ENCODE data around the gene ENPEP. TPM values are rescaled to one million over a fixed set of nuclear protein-coding genes. Genes with fewer than 3 reads are reported as not detected.

The ENPEP gene
- total RNA-seq, 1 experiment from 2014 or later, result 5.6 TPM

DNA sequence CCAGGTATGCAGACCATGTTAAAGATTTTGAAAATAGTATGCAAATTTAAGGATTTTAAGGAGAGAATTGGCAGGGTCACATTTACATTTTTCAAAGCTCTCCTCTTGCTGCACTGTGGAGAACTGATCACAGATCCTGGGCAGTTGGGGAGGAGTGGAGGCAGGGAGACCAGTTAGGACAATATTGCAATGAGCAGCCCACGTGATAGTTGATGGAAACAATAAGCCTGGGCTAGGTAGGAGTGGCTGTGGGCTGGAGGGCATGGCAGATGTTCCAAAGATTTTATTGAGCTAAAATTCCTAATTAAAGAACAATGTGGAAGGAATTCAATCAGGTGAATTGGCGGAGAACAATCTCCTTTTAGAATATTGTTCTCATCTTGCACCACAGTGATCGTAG lies 50.6 kb downstream of the ENPEP start:
- H3K36me3 Mint-ChIP-seq (ENCODE audit: insufficient read depth, unreplicated experiment), result no peaks in the 10 kb centered on the region
- H3K4me1 Mint-ChIP-seq (ENCODE audit: low read depth, unreplicated experiment), result no peaks in the 10 kb centered on the region
- no peaks in the 10 kb centered on the region for H3K27me3 Mint-ChIP-seq (ENCODE audit: insufficient read depth, unreplicated experiment)
- ChIA-PET POLR2A (no interaction called here), CTCF (no interaction called here)
- no peak for DNase-seq
- BruUV-seq (replicated peaks), result no TSS peak
- no peak overlapping the region for H3K4me3 Mint-ChIP-seq (ENCODE audit: unreplicated experiment)
- TF ChIP-seq, protein P1, sequence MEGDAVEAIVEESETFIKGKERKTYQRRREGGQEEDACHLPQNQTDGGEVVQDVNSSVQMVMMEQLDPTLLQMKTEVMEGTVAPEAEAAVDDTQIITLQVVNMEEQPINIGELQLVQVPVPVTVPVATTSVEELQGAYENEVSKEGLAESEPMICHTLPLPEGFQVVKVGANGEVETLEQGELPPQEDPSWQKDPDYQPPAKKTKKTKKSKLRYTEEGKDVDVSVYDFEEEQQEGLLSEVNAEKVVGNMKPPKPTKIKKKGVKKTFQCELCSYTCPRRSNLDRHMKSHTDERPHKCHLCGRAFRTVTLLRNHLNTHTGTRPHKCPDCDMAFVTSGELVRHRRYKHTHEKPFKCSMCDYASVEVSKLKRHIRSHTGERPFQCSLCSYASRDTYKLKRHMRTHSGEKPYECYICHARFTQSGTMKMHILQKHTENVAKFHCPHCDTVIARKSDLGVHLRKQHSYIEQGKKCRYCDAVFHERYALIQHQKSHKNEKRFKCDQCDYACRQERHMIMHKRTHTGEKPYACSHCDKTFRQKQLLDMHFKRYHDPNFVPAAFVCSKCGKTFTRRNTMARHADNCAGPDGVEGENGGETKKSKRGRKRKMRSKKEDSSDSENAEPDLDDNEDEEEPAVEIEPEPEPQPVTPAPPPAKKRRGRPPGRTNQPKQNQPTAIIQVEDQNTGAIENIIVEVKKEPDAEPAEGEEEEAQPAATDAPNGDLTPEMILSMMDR (IDR thresholded peaks at IDR 0.05; ENCODE audit: insufficient read depth in 1 of 2, low read depth in 1 of 2, low read length in 1 of 2, severe bottlenecking in 1 of 2, unreplicated experiment in 1 of 2), result no peak
- H3K9me3 Mint-ChIP-seq (ENCODE audit: unreplicated experiment), result no peaks in the 10 kb centered on the region
- H3K27ac Mint-ChIP-seq (ENCODE audit: unreplicated experiment), result no peak overlapping the region
- Histone ChIP-seq H3K4me3 (ENCODE audit: low read depth, low read length) (no peak overlapping the region), H3K36me3 (ENCODE audit: control insufficient read depth, insufficient read depth, low read length) (no peaks in the 10 kb centered on the region), H3K4me1 (no peaks in the 10 kb centered on the region), H3K9me3 (no peaks in the 10 kb centered on the region), H3K27me3 (replicated peaks; ENCODE audit: control insufficient read depth, insufficient read depth, low read length) (no peaks in the 10 kb centered on the region)
- intact Hi-C loops (cut with micrococcal nuclease; ENCODE audit: unreplicated experiment), result no loop called here

DNA sequence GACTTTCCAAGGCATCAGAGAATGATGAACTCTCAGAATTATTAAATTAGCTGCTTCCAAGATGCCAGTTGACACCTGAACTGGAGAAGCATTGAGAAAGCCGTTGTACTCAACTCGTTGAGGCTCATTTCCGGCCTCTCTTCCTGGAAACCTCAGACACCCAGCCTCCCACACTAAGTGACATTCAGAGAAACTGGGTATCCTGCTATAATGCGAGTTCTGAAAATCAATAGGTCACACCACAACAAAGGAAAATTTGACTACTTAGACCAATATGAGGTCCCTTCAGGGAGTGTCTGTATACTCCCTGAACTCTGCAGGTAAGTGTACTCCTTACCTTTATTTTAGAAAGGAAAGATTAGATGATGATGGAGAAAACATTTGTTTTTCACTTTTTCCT lies 51.2 kb downstream of the ENPEP start:
- intact Hi-C loops (cut with micrococcal nuclease; ENCODE audit: unreplicated experiment), result no loop called here
- CTCF ChIA-PET, result no interaction called here
- TF ChIP-seq, protein P1 (IDR thresholded peaks at IDR 0.05; ENCODE audit: insufficient read depth in 1 of 2, low read depth in 1 of 2, low read length in 1 of 2, severe bottlenecking in 1 of 2, unreplicated experiment in 1 of 2), result no peak
- H3K9me3 Mint-ChIP-seq (ENCODE audit: unreplicated experiment), result no peaks in the 10 kb centered on the region
- Histone ChIP-seq H3K27me3 (replicated peaks; ENCODE audit: control insufficient read depth, insufficient read depth, low read length) (no peaks in the 10 kb centered on the region), H3K4me1 (no peaks in the 10 kb centered on the region), H3K9me3 (no peaks in the 10 kb centered on the region), H3K36me3 (ENCODE audit: control insufficient read depth, insufficient read depth, low read length) (no peaks in the 10 kb centered on the region), H3K4me3 (ENCODE audit: low read depth, low read length) (no peak overlapping the region)
- no peaks in the 10 kb centered on the region for H3K36me3 Mint-ChIP-seq (ENCODE audit: insufficient read depth, unreplicated experiment)
- no peak overlapping the region for H3K27ac Mint-ChIP-seq (ENCODE audit: unreplicated experiment)
- POLR2A ChIA-PET, result no interaction called here
- no peaks in the 10 kb centered on the region for H3K4me1 Mint-ChIP-seq (ENCODE audit: low read depth, unreplicated experiment)
- no peaks in the 10 kb centered on the region for H3K27me3 Mint-ChIP-seq (ENCODE audit: insufficient read depth, unreplicated experiment)
- H3K4me3 Mint-ChIP-seq (ENCODE audit: unreplicated experiment), result no peak overlapping the region
- no TSS peak for BruUV-seq (replicated peaks)
- no peak for DNase-seq

- intact Hi-C loops (cut with micrococcal nuclease; ENCODE audit: unreplicated experiment), result loop anchor here (5.0 kb wide), 1 partner anchor 439 kb away; no protein-coding TSS in a partner anchor
These were observed 57.1 kb downstream of the ENPEP start for GRCh38 chr4:110532901-110533589.

More at GRCh38 chr4:110532901-110533589, 57.1 kb downstream of the ENPEP start:
- no peak for DNase-seq
- H3K4me3 Mint-ChIP-seq (ENCODE audit: unreplicated experiment), result no peak overlapping the region
- Histone ChIP-seq H3K36me3 (ENCODE audit: control insufficient read depth, insufficient read depth, low read length) (no peaks in the 10 kb centered on the region), H3K4me3 (ENCODE audit: low read depth, low read length) (no peak overlapping the region), H3K9me3 (no peaks in the 10 kb centered on the region), H3K4me1 (peaks cover 7% of the 10 kb centered on the region), H3K27me3 (replicated peaks; ENCODE audit: control insufficient read depth, insufficient read depth, low read length) (no peaks in the 10 kb centered on the region)
- H3K27ac Mint-ChIP-seq (ENCODE audit: unreplicated experiment), result no peak overlapping the region
- H3K9me3 Mint-ChIP-seq (ENCODE audit: unreplicated experiment), result peaks cover 11% of the 10 kb centered on the region
- no TSS peak for BruUV-seq (replicated peaks)
- H3K4me1 Mint-ChIP-seq (ENCODE audit: low read depth, unreplicated experiment), result peaks cover 11% of the 10 kb centered on the region
- no peaks in the 10 kb centered on the region for H3K36me3 Mint-ChIP-seq (ENCODE audit: insufficient read depth, unreplicated experiment)
- no peaks in the 10 kb centered on the region for H3K27me3 Mint-ChIP-seq (ENCODE audit: insufficient read depth, unreplicated experiment)
- ChIA-PET POLR2A (no interaction called here), CTCF (no interaction called here)
- TF ChIP-seq, protein P1 (IDR thresholded peaks at IDR 0.05; ENCODE audit: insufficient read depth in 1 of 2, low read depth in 1 of 2, low read length in 1 of 2, severe bottlenecking in 1 of 2, unreplicated experiment in 1 of 2), result no peak
